Activated CD4-positive, alpha-beta T cell treated with anti-CD3 and anti-CD28 coated beads, Interleukin-2, Interleukin-6, amounts not matched to agents 100 ng/mL and 50 ng/mL, durations not matched to agents 16 hours and 8 hours (primary cell): ENCODE measurements around the gene ANO10.

Source experiments
- DNase-seq: peaks from one replicate; pipeline ENCODE4 v3.0.0-alpha.2; 2020

Gene ANO10

DNA sequence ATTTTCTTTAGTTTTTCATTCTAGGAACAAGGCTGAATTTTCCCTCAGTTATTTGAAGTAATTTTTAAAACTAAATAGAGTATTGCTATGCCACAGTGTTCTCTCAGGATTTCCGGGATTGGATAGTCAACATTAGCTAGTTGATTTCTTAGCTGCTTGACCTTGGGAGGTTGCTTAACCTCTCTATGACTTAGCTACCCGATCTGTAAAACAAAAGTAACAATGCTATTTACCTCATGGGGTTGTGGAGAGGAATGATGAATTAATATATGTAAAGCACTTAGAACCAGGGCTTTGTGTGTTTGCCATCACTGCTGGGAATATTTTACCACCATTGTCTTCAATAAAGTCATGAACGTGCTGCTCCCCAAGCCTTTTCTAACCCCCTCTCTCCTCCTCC is 278.0 kb downstream of the ANO10 start:
- DNase-seq, result no peak

DNA sequence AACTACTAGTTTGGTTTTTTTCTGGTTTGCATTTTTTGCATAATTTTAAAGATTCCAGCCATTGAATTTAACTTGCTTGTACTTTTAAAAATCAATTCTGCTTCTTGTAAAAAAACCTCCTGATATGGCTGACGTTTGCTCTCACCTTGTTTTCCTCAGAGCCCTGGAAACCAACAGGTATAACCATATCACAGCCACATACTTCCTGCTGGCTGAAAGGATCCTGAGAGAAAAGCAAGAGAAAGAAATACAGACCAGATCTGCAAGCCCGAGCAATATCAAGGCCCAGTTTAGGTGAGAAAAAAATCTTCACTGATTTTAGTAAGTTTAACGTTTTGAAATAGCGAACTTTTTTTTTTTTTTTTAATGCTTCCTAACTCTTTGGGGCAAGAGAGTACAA is 278.6 kb downstream of the ANO10 start:
- DNase-seq, result no peak

DNA sequence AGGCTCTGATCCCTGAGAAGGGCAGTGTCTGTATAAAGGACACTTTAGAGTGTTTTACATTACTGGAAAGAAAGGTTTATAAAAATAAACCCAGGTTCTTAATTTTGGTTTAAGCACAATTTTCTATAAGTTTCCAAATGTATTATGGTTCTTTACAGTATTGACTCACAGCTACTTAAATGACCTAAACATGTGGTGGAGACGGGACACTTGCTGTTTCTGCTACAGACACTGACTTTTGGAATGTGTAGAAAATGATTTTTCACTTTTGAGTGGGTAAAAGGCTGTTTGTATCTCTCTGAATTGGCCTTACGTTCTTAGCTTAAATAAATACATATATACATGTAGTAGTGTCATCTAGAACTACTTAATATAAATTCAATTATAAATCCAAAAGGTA is 280.0 kb downstream of the ANO10 start:
- DNase-seq, result no peak

DNA sequence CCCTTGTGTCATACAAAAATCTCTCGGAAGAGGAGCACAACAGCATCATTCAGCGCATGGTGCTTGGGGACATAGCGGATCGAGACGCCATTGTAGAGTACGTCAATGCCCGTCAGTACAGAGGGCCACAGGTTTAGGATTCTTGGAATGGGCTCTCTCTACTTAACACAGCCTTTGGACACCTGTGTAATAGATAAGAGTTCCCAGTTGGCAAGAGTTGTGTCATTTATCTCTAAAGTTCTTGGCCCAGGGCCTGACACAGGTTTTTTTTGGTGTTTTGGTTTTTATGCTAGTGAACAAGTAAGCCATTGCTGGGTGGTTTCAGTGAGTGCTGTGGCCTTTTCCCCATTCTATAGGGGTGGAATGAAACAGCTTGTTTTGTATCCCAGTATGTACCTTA is 281.4 kb downstream of the ANO10 start:
- no peak for DNase-seq

DNA sequence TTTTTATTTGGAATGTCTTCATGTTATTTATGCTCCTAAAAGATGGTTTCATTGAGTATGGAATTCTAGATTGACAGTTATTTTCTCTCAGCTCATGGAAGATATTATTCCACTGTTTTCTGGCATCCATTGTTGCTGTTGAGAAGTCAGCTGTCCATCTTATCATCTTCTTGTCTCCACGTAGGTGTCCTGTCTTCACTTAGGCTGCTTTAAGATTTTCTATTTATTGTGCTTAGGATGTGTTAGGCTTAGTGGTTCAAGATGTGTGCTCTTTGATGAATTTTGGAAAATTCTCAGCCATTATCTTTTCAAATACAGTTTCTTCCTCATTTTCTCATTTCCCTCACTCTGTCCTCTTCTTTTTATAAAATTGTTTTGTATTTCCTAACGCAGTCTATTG is 283.5 kb downstream of the ANO10 start:
- no peak for DNase-seq

DNA sequence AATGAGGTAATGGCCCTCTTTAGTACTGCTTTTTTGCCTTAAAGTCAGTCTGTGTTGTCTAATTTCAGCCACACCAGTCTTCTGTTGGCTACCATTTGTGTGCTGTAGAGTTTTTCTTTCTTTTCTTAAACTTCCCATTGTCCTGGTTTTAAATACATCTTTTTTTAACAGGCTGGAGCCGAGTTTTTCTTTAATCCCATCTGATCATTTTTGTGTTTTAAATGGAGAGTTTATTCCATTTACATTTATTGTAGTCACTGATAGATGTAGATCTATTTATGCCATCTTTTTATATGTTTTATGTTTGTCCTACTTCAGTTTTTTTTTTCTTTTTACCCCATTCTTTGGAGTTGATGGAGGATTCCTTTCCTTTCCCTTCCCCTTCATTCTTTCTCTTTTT is 286.0 kb downstream of the ANO10 start:
- DNase-seq, result no peak

DNA sequence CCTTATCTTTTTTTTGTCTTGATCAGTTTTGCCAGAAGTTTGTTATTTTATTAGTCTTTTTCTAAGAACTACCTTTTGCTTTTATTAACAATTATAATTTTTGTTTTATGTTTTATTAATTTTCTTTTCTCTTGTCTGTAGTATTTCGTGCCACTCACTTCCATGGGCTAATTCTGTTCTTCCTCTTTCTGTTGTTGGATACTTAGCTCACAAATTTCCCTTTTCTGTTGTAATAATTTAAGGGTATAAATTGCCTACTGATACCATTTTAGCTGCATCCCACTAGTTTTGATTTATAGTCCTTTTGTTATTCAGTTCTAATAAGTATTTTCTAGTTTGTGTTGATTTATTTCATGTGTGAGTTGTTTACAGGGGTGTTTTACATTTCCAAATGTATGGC is 286.8 kb downstream of the ANO10 start:
- no peak for DNase-seq

DNA sequence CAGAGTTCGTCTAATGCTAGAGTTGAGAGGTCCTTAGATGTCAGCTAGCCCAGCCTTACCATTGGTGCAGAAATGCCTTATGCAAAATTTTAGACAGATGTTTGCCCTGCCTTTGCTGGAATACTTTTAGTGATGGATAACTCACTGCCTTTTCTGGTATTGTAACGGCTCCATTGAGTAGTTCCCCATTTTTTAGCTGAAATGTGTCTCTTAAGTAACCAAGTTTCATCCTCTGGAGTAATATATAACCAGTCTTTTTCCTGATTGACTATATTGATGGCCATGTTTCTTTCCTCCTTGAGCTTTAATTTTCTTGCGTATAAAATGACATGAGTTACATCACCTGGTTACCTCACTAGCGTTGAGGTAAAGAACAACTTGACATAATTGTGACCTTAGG is 290.4 kb downstream of the ANO10 start:
- no peak for DNase-seq

DNA sequence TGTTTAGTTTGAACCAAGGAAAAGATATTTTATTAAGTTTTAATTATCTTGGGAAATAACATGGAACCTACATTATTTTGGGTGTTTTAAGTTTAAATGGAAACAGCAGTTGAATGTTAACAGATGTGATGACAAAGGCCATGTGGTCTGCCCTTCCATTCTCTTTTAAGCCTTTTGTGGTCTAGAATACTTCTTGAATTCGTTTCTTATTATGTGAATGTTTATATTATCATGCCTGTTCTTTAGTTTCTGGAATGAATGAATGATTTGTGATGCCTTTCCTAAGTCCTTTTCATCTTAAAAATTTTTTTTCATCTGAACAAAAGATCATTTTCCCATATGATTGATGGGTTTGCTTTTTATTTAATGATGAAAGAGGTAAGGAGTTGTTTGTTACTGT is 290.8 kb downstream of the ANO10 start:
- no peak for DNase-seq

DNA sequence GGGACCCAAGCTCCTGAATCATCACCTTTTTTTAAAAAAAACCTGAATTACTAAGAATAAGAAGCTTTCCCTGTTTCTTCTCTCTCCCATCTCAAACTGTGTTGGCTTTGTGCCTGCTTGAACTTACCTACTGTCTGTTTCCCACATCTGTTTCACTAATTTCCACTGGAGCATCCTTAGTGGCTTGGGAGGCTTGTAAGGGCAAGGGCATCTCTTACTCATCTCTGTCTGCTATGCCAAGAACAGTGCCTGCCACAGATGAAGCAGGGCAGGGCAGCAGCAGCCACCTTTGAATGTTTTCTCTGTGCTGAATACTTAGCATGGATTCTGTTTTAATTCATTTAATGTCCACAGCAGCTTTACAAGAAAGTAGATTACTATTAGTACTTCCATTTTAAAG is 293.2 kb downstream of the ANO10 start:
- DNase-seq, result no peak

DNA sequence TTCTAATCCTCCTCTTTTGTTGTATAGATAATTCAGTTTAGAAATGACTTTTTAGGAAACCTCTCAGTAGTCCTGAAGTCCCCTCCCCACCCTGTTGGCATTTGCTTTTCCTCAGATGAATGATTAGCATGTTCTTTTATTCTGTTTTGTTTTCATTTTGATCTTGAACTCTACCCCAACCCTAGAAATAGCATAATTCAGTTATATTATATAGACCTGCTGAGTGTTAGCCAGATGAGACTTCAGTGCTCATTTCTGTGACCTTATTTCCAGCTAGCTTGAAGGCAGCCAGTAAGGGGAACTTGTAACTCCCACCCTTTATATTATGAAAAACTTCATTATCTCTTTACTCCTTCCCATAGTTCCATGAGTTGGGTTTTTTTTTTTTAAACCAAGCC is 294.2 kb downstream of the ANO10 start:
- no peak for DNase-seq

DNA sequence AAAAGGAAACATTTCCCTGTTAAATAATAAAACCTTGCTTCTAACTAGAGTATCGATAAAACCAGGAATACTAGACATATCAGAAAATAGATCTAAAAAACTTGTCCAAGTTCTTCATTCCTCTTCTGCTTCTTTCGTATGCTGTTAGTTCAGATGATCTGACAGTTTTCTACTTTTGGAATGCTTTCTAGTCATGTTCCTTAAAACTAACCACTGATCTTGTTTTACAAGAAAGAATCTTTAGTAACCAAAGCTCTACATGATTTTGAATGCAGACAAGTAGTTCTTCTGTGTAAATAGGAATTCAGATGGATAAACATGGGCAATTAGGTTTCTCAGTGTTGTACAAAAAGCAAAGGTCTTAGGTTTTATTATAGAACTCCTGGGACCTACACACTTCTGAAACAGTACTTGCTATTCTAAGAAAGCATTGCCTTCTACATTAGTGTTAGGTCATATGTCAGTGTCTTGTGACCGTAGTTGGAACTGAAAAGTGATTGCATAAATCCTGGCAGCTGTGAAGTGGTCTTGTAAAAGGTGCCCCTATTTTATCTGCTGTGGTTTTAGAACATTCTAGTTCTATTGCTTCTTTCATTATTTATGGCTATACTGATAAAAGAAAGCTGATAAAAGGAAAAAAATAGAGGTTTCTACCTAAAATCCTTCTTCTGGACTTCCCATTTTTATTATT is 294.8 kb downstream of the ANO10 start:
- DNase-seq, result no peak

DNA sequence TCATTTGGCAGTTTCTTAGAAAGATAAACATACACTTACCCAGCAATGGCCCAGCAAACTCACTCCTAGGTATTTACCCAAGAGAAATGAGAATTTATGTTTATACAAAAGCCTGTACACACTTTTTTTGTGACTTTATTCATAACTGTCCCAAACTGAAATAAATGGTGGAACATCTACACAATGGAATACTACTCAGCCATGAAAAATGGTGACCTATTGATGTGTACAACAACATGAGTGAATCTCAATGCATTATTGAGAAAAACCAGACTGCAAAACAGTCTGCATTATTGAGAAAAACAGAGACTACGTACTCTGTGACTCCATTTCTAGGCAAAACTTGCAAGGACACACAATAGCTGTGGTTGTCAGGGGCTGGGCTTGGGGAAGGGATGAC is 298.3 kb downstream of the ANO10 start:
- no peak for DNase-seq

DNA sequence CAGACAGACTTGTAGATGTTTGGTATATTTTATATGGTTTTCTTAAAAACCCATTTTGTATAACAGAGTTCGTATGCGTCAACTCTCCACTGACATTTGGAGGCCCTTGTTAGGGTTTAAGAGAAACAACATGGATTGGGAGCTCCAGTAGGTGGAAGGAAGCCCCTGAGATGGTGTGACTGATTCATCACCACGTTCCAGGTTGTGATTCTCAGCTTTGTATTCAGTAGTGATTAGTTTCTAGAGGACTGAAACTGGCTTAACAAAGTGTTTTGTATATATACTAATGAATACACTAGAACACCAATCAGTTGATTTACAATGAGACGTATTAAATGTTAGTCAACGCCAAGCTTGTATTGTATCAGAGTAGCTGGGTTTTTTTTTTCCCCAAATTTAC is 301.5 kb downstream of the ANO10 start:
- DNase-seq, result no peak

DNA sequence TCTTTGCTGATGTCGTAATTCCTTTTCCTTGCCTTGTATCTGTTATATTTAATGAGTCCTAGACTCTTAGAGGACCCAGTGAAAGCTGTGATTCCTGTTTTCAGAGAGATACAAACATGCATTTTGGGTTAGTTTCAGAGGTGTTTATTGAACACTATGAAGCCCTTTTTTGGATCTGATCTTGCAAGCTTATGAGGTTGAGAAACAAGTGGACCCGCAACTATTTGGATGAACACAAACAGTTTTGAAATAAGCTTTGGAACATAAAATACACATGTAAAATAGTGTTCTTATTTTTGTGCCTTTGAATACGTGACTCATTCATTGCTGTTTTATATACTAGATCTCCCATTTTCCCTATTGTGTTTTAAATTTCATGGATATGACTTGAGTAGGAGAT is 302.0 kb downstream of the ANO10 start:
- DNase-seq, result no peak

DNA sequence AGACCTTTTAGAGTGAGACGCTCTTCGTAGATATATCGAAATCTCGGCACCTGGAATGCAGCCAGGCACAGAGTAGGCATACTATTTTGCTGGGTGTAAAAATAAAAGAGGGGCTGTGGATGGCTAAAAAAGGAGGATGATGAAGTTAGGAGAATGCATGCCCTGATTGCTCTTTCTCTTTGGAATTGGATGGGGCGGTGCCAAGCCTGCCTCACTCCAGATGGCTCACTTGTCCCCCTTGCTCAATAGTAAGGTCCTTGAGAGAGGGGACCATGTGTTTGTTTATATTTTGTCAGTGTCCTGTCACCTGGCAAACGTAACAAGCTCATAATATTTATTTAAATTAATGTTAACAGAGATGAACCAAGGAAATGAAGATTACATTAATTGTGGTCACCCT is 302.4 kb downstream of the ANO10 start:
- DNase-seq, result no peak

DNA sequence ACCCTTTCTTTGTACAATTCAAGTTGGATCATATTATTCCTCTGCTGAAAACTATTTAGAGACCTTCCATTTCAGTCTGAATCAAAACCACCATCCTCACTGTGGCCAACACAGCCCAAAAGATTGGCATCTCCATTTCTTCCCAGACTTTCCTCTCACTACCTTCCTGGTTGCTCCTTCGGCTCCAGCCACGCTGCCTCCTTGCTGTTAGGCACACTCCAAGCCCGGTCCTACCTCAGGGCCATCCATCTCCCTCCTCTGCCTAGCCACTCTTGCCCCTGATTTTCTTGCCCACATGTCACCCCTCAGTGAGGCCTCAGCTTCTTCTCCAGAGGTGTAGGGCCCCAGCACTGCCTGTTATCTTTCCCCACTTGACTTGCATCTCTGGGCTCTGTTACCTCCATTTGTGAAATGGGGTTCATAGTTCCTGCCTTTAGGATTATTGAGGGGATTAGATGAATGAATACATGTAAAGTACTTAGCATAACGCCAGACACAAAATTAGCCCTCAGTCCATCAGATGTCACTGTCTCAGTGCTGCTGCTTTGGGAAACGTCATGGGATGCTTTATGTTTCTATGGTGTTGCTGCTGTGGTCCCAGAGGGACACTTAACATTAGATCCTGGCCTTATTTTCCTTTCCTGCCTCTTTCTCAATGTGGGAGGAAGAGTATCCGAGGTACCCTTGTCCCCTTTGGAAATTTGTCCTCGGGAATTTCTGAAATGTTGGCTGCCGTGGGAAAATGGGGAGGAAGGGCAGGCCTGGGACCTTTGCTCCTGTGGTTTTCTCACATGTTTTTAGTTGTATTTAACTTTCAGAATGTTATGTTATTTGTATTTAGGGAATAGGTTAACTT is 304.1 kb downstream of the ANO10 start:
- DNase-seq, result no peak

DNA sequence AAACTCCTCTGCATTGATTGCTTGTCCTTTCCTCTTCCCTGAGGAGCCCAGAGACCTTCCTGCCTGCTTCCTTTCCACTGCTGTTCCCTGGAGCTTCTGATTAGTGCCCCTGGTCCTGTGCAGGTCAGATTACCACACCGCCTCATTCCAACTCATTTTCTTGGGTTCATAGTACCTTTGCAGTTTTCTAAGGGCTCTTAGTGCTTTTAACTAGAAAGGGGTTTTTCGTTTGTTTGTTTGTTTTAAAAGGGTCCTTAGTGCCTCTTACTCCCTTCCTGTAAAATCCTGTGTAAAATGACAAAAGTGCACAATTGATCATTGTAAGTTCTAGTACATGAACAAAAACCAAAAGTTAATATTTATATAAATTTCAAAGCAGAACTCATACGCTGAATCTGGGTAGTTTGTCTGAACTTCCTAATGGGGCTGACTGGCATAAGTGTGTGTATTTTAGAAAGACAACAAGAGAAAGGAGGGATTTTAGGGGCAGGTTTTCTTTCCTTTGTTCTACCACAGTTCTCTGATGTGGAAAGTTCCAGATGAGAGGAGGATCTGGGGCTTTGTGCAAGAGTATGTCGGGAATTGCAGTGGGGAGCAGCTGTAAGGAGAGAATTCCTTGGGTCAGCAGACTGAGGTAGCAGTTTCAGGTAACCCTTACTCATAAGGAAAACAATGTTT is 304.9 kb downstream of the ANO10 start:
- DNase-seq, result no peak
